HEK293T (cell line): ENCODE results near the gene ITPK1.

ENCODE experiments used
- CTCF ChIA-PET: fragments of 350-600 bp; formaldehyde crosslinking; extraction: SDS; loops from one replicate; lab custom pipeline; 2021; ENCODE audit warnings: antibody characterized with exemption, inconsistent platforms; lab: Yijun Ruan, JAX
- POLR2A ChIA-PET: fragments of 350-600 bp; formaldehyde crosslinking; extraction: SDS; loops from one replicate; lab custom pipeline; 2020; ENCODE audit warnings: antibody characterized with exemption, inconsistent platforms; lab: Yijun Ruan, JAX
- DNase-seq: peaks from one replicate; pipeline ENCODE4 v3.0.0; 2012; ENCODE audit warnings: mixed read lengths; ENCODE audit errors: extremely low spot score
- ARNT ChIP-seq: fragments of 450-650 bp; IDR thresholded peaks from 2 replicates; pipeline ENCODE4 v1.6.1; 2017; ENCODE audit warnings: mild to moderate bottlenecking
- BHLHE40 ChIP-seq: fragments of 450-650 bp; IDR thresholded peaks from 2 replicates; pipeline ENCODE4 v1.6.1; 2016; ENCODE audit warnings: mild to moderate bottlenecking, moderate library complexity, borderline replicate concordance
- CTBP1 ChIP-seq: fragments of 450-650 bp; IDR thresholded peaks from 2 replicates; pipeline ENCODE4 v1.6.1; 2016; ENCODE audit warnings: borderline replicate concordance
- ELF4 ChIP-seq: fragments of 450-650 bp; IDR thresholded peaks from 2 replicates; pipeline ENCODE4 v1.6.1; 2017; ENCODE audit warnings: antibody characterized with exemption
- FOXA1 ChIP-seq: fragments of 450-650 bp; IDR thresholded peaks from 2 replicates; pipeline ENCODE4 v1.6.1; 2016; ENCODE audit warnings: mild to moderate bottlenecking
- FOXK2 ChIP-seq: fragments of 450-650 bp; IDR thresholded peaks from 2 replicates; pipeline ENCODE4 v1.6.1; 2016; ENCODE audit warnings: mild to moderate bottlenecking
- FOXM1 ChIP-seq: fragments of 450-650 bp; IDR thresholded peaks from 2 replicates; pipeline ENCODE4 v1.6.1; 2017; ENCODE audit warnings: mild to moderate bottlenecking, borderline replicate concordance
- HDGF ChIP-seq: fragments of 450-650 bp; IDR thresholded peaks from 2 replicates; pipeline ENCODE4 v1.6.1; 2017; ENCODE audit warnings: antibody characterized with exemption, borderline replicate concordance
- L3MBTL2 ChIP-seq: fragments of 450-650 bp; conservative IDR thresholded peaks from 2 replicates; pipeline ENCODE4 v1.6.1; 2016; ENCODE audit warnings: mild to moderate bottlenecking
- LEF1 ChIP-seq: fragments of 450-650 bp; IDR thresholded peaks from 2 replicates; pipeline ENCODE4 v1.6.1; 2017; ENCODE audit warnings: mild to moderate bottlenecking, borderline replicate concordance
- NFRKB ChIP-seq: fragments of 450-650 bp; IDR thresholded peaks from 2 replicates; pipeline ENCODE4 v1.6.1; 2016; ENCODE audit warnings: mild to moderate bottlenecking, moderate library complexity
- SP1 ChIP-seq: fragments of 450-650 bp; IDR thresholded peaks from 2 replicates; pipeline ENCODE4 v1.6.1; 2017
- SUZ12 ChIP-seq: fragments of 450-650 bp; IDR thresholded peaks from 2 replicates; pipeline ENCODE4 v1.6.1; 2016; ENCODE audit warnings: mild to moderate bottlenecking
- TARDBP ChIP-seq: fragments of 450-650 bp; IDR thresholded peaks from 2 replicates; pipeline ENCODE4 v1.6.1; 2016
- ZNF384 ChIP-seq: fragments of 450-650 bp; IDR thresholded peaks from 2 replicates; pipeline ENCODE4 v1.6.1; 2016
- TF ChIP-seq, protein P1 (sequence below): fragments of 450-650 bp; IDR thresholded peaks from 2 replicates; pipeline ENCODE4 v1.6.1; 2016

ITPK1 gene

DNA sequence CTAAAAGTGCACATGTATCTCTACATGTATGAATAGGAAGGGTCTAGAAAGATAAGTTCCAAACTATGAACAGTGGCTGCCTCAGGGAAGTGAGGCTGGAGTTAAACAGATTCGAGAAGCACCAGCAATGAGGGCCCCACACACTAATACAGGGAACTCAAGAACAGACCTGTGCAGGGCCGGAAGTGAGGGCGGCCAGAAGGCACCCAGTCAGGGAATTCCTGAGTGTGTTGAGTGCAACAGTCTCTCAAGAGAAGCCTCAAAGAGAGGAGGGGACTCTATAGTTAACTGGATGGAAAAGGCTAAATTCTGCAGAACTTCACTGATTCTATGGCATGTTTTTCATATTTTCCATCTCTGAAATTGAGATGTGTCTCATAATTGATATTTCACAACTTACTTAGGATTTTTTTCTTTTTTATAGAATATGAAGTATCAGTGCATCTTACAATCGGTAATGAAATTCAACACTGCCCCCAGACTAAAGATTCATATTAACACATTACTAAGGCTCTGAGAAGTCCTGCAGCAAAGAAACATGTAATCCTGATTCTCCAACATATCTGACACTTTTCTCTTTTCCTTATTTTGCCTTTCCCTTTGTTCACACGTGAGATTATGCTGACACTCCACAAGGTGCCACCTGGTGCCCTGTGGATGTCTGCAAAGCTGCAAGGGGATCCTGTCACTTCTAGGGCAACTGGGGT, 131.5 kb downstream of the ITPK1 start:
- DNase-seq = no peak
- ChIA-PET POLR2A (no interaction called here), CTCF (no interaction called here)
- no peak for TF ChIP-seq LEF1
- TF ChIP-seq FOXM1 = no peak
- TF ChIP-seq TARDBP = no peak
- no peak for TF ChIP-seq ZNF384
- TF ChIP-seq NFRKB = no peak

DNA sequence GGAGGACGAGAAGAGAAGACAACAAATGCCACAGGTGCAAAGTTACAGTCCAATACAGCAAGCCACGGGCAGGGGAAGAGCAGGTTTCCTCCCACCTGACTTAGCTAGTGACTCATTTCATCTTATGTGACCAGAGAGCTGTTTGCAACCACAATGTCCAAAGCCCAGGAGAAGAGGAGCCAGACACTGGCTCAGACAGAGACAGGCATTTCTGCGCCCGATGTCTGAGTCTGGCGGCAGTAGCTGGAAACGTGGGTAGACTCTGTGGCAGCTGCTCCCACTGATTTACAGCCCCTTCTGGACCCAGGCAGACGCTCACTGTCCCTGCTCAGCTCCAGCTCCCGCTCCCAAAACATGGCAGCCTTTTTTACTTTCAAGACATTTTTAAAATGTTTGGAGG, 132.8 kb downstream of the ITPK1 start:
- ChIA-PET CTCF (interaction anchor here (0.7 kb wide), 1 partner anchor 872 kb away, joined by 3 read pairs; no protein-coding TSS in a partner anchor), POLR2A (interaction anchor here (0.6 kb wide), 1 partner anchor 193 kb away, joined by 3 read pairs; no protein-coding TSS in a partner anchor)
- no peak for TF ChIP-seq ELF4
- no peak for TF ChIP-seq SUZ12
- TF ChIP-seq FOXA1 = no peak
- TF ChIP-seq, protein P1, sequence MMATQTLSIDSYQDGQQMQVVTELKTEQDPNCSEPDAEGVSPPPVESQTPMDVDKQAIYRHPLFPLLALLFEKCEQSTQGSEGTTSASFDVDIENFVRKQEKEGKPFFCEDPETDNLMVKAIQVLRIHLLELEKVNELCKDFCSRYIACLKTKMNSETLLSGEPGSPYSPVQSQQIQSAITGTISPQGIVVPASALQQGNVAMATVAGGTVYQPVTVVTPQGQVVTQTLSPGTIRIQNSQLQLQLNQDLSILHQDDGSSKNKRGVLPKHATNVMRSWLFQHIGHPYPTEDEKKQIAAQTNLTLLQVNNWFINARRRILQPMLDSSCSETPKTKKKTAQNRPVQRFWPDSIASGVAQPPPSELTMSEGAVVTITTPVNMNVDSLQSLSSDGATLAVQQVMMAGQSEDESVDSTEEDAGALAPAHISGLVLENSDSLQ = no peak
- TF ChIP-seq ZNF384 = no peak
- TF ChIP-seq BHLHE40 = no peak
- TF ChIP-seq L3MBTL2 = no peak
- TF ChIP-seq NFRKB = no peak
- TF ChIP-seq FOXK2 = no peak
- no peak for TF ChIP-seq TARDBP
- TF ChIP-seq FOXM1 = no peak
- no peak for TF ChIP-seq ARNT
- no peak for TF ChIP-seq CTBP1
- TF ChIP-seq LEF1 = no peak
- TF ChIP-seq SP1 = no peak
- no peak for TF ChIP-seq HDGF
- DNase-seq = no peak

DNA sequence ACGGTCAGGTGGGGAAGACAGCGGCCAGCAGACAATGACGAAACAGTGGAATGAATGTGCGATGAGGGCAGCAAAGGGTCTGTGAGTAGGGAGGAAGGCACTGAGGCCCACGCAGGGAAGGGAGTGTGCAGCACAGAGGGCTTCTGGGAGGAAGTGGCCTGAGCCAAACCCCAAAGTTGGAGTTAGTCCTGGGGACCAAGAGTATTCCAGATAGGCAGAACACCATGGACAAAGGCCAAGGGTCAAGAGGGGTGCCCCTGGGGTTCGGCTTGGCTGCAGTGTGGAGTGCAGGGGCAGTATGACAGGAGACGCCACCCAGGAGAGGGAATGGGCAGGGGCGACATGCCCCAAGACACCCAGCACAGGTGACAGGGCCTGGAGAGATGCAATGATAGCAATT, 134.0 kb downstream of the ITPK1 start:
- CTCF ChIA-PET = no interaction called here
- POLR2A ChIA-PET = no interaction called here
- DNase-seq = no peak
- TF ChIP-seq NFRKB (no peak), FOXA1 (no peak), FOXK2 (no peak), ARNT (no peak), HDGF (no peak), BHLHE40 (no peak), ELF4 (no peak), FOXM1 (no peak)
- TF ChIP-seq, protein P1 = no peak

GRCh38 chr14:92980866-92981265, 134.9 kb downstream of the ITPK1 start:
- POLR2A ChIA-PET = no interaction called here
- TF ChIP-seq FOXA1 (no peak), L3MBTL2 (no peak), CTBP1 (no peak), TARDBP (no peak), ZNF384 (no peak), NFRKB (no peak), ARNT (no peak), ELF4 (no peak), FOXM1 (no peak), HDGF (no peak), SUZ12 (no peak), LEF1 (no peak), SP1 (no peak), BHLHE40 (no peak), FOXK2 (no peak)
- TF ChIP-seq, protein P1 = no peak
- CTCF ChIA-PET = no interaction called here
- DNase-seq = no peak

DNA sequence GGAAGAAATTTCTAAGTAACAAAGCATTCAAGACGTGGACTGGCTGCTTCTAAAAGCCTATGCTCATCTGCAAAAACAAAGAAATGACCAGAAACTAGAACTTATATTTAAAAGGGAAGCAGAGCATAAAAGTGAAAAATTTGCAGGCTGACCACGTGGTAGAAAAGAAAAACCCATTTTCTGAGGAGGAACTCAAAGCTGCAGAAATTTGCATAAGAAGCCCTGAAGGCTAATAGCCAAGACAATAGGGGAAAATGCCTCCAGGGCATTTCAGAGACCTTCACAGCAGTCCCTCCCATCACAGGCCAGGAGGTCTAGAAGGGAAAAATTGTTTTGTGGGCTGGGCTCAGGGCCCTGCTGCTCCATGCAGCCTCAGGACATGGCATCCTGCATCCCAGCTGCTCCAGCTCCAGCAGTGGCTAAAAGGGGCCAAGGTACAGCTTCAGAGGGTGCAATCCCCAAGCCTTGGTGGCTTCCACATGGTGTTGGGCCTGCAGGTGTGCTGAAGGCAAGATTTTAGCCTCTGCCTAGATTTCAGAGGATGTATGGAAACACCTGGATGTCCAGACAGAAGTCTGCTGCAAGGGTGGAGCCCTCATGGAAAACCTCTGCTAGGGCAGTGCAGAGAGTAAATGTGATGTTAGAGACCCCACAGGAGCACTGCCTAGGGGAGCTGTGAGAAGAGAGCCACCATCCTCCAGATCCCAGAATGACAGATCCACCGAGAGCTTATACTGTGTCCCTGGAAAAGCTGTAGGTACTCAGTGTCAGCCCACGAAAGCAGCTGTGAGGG, 137.3 kb downstream of the ITPK1 start:
- no peak for DNase-seq
- TF ChIP-seq FOXA1 (no peak), FOXM1 (no peak), ARNT (no peak), LEF1 (no peak), HDGF (no peak), SP1 (no peak), L3MBTL2 (no peak), ELF4 (no peak), ZNF384 (no peak), FOXK2 (no peak), TARDBP (no peak), NFRKB (no peak), BHLHE40 (no peak), SUZ12 (no peak), CTBP1 (no peak)
- TF ChIP-seq, protein P1 = no peak
- ChIA-PET POLR2A (no interaction called here), CTCF (no interaction called here)
